SIG-M5 treated with dmso at 0.1 percent for 504 hours (cell line): Measurements from ENCODE around the gene SGMS1.

ENCODE experiments used
- DNase-seq: peaks from one replicate; lab custom pipeline; 2025; ENCODE audit not compliant: unreplicated experiment; lab: John Stamatoyannopoulos, UW

SGMS1 gene

DNA sequence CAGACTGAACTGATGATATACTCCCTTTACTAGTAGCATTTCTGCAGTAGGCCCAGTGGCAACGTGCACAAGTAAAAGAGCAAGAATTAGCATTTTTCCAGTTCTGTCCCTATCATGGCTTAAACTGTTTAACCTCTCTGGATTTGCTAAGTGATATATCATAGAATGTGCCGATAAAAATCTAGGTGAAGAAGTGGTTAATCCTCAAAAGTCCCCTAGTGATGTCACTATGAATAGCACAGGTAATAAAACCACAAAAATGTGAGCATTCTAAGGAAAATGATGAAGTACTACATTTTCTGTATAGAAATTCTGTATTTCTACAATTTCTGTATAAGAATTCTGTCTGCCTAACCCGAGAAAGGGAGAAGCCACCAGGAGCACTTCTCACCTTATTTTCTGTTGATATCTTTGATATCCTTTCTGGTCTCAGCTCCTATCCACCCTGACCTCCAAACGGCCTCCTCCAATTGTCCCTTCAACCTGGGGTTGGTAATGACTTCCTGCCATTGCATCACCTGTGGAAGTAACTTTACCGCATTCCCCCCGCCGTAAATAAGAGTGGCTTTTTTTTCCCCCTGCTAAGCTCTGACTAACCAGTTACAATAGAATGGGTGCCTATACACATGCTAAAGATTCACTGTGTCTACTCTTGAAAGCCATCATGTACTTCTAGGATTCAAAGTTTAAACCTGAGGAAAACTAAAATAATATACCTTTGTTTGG, 216.5 kb downstream of the SGMS1 start:
- no peak for DNase-seq

DNA sequence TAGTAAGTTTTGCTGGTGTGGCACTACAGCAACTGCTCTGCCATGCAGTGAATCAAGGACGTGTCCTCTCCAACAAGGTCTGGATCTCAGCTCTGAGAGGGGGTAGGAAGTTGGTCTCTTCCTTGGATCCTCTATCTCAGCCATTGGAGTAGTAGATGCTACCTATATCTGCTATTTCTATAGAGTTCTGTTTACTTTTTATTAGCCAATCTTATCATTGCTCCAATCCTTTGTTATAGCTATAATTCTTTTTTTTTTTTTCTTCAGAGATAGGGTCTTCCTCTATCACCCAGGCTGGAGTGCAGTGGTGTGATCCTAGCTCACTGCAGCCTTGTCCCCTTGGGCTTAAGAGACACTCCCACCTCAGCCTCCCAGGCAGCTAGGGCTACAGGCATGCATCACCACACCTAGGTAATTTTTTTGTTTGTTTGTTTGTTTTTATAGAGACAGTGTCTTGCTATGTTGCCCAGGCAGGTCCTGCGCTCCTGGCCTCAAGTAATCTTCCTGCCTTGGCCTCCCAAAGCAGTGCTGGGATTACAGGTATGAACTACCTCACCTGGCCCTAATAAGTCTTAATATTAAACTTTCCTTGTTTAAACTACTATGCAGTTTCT, 217.2 kb downstream of the SGMS1 start:
- no peak for DNase-seq

DNA sequence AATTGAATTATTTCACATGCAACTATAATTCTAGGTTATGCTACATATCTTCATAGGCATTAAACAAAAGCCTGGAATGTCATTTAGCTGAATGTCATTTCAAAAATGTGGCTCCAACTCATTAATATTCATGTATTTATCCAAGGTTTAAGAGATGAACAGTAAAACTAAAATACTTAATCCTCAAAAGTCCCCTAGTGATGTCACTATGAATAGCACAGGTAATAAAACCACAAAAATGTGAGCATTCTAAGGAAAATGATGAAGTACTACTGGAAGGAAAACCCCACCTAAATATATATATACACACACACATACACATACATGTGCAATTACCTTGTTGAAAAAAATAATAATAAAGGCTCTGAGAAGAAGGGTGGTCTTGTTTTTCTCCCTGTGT, 218.0 kb downstream of the SGMS1 start:
- no peak for DNase-seq

DNA sequence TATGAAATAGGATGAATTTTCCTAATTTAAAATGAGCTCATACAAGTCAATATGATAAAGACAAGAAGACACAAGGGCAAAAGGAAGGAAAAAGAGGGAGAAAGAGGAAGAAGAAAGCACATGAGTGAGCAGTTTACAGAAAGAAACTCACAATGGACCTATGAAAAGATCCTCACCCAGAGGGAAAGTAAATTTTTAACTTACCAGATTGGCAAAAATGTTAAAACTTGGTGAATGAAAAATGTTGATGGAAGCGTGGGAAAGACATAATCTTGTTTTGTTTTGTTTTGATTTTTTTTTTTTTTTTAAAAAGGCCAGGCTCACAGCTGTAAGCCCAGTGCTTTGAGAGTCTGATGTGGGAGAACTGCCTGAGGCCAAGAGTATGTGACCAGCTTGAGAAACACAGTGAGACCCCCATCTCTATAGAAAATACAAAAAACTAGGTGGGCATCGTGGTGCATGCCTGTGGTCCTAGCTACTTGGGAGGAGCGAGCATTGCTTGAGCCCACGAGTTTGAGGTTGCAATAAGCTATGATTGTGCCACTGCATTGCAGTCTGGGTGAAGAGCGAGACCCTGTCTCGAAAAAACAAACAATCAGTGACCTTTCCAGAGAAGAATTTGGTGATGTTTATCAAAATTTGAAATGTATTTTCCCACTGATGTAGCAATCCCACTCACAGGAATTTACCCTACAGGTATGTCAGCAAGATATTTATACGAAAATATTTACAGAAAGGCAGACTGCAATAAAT, 219.6 kb downstream of the SGMS1 start:
- no peak for DNase-seq

DNA sequence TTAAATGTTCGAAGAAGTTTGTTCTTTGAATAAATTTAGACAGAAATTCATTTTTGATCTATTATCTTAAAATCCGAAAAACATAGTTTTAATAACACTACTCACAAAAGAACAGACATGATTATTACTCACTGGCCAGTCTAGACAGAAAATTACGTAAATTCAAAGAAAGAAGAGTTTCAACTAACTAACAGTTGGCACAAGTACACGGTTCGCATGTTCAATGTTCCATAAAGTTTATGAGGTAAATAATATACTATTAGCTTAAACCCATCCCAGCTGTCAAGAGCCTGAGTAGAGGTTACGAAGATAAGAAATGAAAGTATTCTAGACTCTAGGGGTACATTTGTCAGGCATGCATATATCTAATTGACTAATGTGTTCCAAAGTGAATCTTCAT, 220.7 kb downstream of the SGMS1 start:
- DNase-seq: no peak

DNA sequence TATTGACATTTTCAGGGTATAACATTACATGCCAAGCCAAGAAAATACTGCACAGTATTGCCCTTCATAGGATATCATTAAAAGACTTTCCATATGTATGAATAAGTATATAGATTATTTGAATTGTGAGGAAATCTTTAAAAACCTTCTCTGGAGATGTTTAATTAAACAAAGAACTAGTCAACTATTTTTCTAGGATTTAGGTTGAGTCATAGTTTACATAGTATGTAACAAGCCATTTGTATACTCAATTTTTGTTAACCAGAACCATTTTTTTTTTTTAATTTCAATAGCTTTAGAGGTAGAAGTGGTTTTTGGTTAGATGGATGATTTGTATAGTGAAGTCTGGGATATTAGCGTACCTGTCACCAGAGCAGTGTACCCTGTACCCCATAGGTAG, 221.3 kb downstream of the SGMS1 start:
- no peak for DNase-seq

DNA sequence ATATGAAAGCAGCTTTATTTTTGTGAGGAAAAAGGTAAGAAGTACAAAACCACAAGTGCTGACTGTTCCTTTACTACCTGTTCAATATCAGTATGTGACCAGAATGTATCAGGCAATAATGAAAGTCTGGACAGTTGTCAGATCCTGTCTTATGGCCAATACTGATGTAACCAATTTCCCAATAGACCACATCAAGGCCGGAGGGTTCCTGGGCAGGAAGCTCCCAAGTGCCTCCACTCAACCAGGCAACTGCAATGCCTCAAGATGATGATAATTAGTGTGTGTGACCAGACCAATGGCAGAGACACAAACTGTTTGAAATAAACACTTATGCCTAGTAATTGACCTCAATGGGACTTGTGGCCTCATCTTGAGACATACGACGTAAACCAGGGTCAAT, 223.1 kb downstream of the SGMS1 start:
- no peak for DNase-seq

DNA sequence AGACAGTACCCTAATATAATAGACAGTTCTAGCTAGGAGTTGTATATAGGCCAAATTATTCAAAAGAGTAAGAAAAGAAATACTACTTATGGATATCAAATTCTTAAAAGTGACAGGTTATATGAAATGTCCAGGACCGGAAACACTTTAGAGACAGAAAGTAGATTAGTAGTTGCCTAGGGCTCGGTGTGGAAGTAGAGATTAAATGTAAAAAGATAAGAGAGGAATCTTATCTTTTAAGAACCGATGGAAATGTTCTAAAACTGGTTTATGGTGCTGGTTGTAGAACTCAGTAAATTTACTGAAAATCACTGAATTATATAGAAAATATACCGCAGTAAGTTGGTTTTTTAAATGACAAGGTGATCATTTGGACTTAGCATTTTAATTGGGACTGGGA, 224.9 kb downstream of the SGMS1 start:
- DNase-seq: no peak

DNA sequence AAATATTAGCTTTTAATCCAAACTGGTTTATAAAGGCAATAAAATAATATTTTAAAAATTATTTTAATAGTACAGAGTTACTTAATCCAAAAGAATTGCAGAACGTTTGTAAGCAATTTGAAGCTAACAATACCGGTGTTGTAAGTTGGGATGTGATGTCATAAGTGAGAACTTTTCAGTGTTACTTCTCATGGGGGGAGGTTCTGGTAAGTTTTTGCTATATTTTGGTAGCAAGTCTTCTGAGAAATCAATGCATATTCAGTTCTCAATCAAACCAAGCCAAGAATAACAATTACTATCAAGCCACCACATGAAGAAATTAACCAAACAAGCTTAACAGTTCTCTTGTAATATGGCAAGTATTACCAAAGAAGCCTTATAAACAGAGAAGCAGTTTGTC, 225.4 kb downstream of the SGMS1 start:
- DNase-seq: no peak

DNA sequence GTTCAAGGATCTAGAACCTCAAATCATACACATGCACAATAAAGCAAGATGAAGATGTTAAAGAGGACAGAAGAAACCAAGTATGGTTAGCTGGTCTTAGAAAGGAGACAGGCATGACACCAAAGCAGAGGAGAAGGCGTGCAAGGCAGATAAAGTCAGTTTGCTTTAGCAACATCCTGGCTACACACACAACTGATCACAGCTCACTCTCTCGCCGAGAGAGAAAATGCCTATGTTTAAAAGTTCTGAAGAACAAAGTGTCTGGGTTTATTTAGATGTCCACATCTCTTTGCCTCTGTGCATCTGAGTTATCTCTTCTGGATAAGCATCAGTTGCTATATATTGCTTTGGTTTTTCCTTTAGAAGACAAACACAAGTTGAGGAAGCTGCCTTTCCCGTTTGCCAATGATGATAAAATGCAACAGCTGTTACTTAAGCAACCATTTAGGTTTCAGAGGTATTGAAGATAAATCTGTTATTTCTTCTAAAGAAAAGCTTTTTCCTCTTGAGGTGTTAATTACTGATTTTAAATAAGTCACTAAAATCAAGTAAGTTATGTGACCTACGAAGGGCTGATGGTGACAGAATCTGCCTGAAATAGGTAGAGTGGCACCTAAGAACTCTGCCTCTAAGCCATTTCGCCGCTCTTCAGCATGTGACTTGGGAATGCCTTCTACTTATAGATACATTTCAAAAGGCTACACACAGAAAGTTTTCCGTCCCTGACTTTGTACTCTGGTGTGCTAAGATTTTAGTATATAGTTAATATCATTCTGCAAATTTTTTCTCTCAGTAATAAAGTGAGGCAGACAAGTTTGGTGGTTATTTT, 226.2 kb downstream of the SGMS1 start:
- DNase-seq: no peak

DNA sequence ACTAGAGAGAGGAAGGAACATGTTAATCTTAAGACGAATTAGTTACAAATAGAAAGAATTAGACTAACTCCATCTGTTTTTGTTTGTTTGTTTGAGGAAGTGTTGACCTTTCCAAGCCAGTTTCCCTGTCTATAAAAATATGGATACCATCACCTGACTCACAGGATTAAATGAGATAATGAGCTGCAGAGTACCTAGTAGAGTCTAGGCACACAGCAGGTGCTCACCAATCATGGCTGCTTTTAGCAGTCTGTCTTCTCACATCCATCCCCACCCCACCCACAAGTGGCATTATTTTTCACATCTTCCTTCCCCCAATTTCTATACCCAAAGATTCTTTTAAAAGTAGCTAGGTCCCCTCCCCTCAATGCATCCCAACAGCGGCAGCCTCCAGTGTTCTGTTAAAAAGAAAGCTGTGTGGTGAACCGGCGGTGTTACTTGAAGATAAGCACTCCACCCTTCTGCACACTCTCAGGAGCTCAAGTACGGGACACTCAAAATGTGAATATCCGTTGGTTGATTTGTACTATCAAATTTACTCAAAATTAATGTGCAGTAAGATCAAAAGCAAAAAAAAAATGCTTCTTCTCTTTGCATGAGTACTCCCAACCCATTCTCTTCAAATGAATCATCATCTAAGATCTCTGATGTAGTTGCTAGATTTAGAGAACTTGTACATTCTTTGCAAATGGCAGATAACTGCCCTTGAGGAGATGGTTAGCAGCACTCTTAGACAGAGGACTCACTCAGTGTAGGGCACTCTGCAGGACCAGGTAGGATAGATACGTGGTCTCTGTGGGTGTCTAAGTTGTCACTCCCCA, 227.1 kb downstream of the SGMS1 start:
- DNase-seq: no peak

DNA sequence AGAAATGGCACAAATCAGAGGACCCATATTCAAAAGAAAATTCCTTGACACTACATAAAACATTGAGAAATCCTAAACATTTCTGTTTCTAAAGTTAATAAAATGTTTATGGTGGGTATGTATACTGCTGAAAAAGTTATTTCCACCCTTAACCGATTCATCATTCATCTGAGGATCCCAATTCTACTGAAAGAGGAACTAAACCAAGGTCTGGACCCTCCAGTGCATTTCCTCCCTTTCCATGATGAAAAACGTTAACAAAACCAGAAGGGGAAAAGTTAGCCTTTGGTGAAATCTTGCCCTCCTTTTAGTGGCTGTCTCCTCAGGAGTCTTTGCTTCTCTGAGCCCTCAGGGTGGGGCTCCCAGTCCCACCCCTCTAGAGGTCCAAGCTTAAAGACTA, 227.9 kb downstream of the SGMS1 start:
- peak; percentile 10 for DNase-seq

DNA sequence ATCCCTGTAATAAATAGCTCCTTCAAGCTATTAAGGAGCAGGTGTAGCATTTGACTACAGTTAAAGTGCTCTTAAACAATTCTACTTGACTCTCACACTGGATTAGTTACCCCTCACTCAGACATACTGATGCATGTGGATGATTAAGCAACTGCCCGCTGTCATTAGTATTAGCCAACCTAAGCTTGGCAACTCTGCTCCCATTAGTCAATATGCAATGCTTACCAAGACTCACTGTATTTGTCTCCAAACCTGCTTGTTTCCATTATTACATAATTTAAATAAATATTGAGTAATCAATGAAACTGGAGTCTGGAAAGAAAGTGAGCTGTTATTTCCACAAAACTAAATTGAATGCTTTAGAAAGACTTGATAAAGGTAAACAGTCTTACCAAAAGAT, 228.5 kb downstream of the SGMS1 start:
- peak; percentile 26 for DNase-seq

DNA sequence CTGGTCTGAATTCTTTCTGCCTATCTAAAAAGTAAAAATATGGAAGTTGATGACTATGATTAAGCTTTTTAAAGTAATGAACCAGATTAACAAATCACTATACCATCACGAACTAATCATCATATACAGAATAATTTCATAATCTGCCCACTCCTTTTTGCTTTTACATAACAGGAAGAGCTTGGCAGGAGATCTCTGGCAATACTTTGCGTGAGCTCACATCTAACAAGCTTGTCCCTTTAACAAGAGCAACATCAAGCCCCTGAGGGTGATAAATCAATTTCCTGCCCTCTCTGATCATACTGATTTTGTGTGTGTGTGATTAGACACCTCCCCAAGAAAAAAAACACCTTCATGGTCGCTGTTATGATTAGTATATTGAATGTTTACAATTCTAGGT, 228.9 kb downstream of the SGMS1 start:
- no peak for DNase-seq

DNA sequence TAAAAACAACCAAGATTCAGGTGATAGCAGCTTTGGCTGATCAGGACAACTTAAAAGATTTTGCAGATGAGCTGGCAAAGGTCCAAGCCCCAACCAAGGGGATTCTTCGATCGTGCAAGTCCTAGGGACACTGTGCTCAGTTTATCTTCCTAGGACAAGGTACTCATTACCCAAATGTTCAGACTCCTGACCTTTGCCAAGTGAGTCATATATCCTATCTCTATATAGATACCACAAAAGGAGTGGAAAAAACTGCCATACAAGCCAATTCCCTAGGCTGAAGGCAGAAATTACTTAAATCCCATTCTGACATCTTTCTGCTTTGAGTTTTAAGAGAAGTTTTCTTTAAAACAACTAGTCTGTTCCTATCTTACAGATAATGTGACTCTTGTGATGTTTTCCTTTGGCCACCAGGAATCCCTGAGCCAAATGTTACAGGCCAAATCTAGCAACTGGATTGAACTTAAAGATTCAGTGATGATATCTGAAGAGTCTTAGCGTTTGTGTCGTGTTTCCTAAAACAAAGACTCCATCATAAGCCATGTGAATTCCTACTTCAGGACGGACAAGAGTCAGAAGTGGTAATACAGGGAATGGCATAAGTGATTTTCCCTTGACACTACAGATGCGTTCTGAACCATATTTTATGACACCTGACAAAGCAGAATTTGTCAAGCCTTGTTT, 229.8 kb downstream of the SGMS1 start:
- no peak for DNase-seq

DNA sequence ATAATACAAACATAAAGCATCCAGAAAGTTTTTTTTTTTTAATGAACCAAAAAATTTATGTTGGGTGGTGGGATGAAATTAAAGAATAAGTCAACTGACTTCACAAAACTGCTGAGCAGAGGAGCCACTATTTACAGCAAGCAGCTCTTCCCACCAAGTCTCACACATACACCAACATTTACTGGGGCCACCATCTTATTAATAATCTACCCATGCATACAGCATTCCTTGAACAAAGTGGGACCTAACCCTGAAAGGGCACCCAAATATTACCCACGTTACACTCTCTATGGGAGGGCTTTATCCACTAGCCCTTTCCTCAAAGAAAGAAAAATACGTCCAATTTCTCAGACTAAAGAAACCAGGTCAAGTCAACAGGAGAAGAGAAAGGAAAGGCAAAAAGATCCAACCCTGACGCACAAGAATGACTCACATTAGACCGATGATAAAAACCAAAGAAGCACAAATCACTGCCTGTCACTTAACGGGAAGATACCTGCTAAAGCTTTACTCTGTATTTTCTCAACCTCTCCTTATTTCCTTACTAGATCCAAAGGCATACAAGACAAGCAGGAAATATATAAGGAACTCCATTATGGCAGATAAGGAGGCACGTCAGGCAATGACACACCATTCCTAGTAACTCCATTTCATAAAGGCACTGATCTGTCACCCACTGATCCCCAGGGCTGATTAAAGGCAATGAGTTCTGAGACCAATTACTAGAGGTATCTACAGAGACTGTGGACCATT, 230.6 kb downstream of the SGMS1 start:
- DNase-seq: no peak

DNA sequence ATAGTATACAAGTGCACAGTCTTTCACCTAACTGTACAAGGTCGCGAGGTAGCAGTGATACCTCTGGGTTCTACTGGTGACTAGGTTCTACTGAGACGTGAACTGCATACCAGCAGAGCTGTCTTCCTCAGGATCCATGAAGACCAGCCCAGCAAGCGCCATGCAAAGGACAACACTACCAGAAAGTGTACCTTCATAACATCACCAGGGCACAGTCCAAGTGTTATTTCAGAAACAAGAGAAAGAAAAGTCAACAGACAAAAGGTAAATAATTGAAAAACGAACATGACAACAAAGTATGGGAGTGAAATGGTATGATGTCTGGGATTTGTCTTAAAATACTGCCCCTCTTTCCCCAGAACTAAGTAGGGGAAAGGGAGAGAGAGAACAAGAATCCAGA, 231.3 kb downstream of the SGMS1 start:
- DNase-seq: no peak

DNA sequence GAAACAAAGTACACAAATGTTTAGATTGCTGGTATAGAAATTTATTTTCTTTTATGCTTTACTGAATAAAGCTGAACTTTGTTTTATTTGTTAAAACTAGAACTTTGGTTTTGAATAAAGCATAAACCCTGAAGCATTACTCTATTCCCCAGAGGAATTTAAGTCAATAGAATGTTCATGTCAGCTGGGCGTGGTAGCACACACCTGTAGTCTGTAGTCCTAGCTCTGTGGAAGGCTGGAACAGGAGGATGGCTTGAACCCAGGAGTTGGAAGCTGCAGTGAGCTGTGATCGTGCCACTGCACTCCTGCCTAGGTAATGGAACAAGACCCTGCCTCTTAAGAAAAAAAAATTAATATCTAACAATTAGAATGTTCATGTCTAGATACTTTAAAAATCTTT, 233.5 kb downstream of the SGMS1 start:
- DNase-seq: no peak

DNA sequence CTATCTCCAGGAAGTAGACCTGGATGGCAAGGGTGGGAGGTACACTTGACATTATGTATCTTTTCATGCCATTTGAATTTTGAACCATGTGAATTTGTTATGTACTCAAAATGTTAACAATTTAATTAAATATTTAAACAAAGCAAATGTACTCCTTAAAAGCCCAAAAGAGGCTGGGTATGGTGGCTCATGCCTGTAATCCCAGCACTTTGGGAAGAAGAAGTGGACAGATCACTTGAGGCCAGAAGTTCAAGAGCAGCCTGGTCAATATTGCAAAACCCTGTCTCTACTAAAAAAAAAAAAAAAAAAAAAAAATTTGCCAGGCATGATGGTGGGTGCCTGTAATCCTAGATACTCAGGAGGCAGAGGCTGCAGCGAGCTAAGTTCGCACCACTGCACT, 235.6 kb downstream of the SGMS1 start:
- DNase-seq: no peak
